GM23338 (cell line): ENCODE results near the gene BTBD18. TPM values are rescaled to one million over a fixed set of nuclear protein-coding genes. Genes with fewer than 3 reads are reported as not detected.
A peak's percentile ranks its signal among the peaks of the same experiment; 100 is the strongest.

Source experiments
- ATAC-seq: fragments of 200-7000 bp; cut with Tn5 transposase; 3 replicates; pipeline ENCODE4 v1.9.1; 2020
- DNase-seq: peaks from one replicate; pipeline ENCODE4 v3.0.0-alpha.2; 2015; ENCODE audit warnings: low spot score
- H2AFZ ChIP-seq: fragments of 200-600 bp; sonication (generic); 2 replicates; pipeline ENCODE4 v1.8.0; 2016; ENCODE audit warnings: antibody characterized with exemption, mild to moderate bottlenecking, moderate library complexity
- H3F3A ChIP-seq: fragments of 200-600 bp; sonication (generic); replicated peaks from 2 replicates; pipeline ENCODE4 v1.8.0; 2017; ENCODE audit warnings: antibody characterized with exemption, mixed run types, low read depth
- H3K27ac ChIP-seq: fragments of 200-600 bp; sonication (generic); 2 replicates; pipeline ENCODE4 v1.6.1; 2016; ENCODE audit warnings: low read depth
- H3K27me3 ChIP-seq: fragments of 200-600 bp; sonication (generic); 2 replicates; pipeline ENCODE4 v1.8.0; 2016; ENCODE audit warnings: mild to moderate bottlenecking, mixed run types, moderate library complexity; ENCODE audit not compliant: insufficient read depth
- H3K36me3 ChIP-seq: fragments of 200-600 bp; sonication (generic); 2 replicates; pipeline ENCODE4 v1.8.0; 2016; ENCODE audit warnings: mild to moderate bottlenecking; ENCODE audit not compliant: insufficient read depth
- H3K4me1 ChIP-seq: fragments of 200-600 bp; sonication (generic); 2 replicates; pipeline ENCODE4 v1.8.0; 2016; ENCODE audit warnings: mild to moderate bottlenecking, moderate library complexity; ENCODE audit not compliant: insufficient read depth
- H3K4me2 ChIP-seq: fragments of 200-600 bp; sonication (generic); 2 replicates; pipeline ENCODE4 v1.7.1; 2017; ENCODE audit warnings: mixed run types
- H3K4me3 ChIP-seq: fragments of 200-600 bp; sonication (generic); 2 replicates; pipeline ENCODE4 v1.6.1; 2016; ENCODE audit warnings: mixed run types
- H3K79me2 ChIP-seq: fragments of 200-600 bp; sonication (generic); replicated peaks from 2 replicates; pipeline ENCODE4 v1.8.0; 2017; ENCODE audit warnings: mild to moderate bottlenecking; ENCODE audit not compliant: insufficient read depth
- H3K9me2 ChIP-seq: fragments of 200-600 bp; sonication (generic); 2 replicates; pipeline ENCODE4 v1.8.0; 2017; ENCODE audit not compliant: insufficient read depth
- H4K20me1 ChIP-seq: fragments of 200-600 bp; sonication (generic); replicated peaks from 2 replicates; pipeline ENCODE4 v1.8.0; 2017; ENCODE audit warnings: mild to moderate bottlenecking; ENCODE audit not compliant: insufficient read depth
- H3K27ac Mint-ChIP-seq: 2 replicates; pipeline ENCODE4 v1.8.0; 2020; ENCODE audit warnings: inconsistent platforms, mild to moderate bottlenecking, moderate library complexity, mixed read lengths
- H3K27me3 Mint-ChIP-seq: 3 replicates; pipeline ENCODE4 v1.8.0; 2022; ENCODE audit warnings: low read depth, mild to moderate bottlenecking, moderate library complexity, mixed read lengths, inconsistent platforms; ENCODE audit not compliant: insufficient read depth, poor library complexity
- H3K36me3 Mint-ChIP-seq: 3 replicates; pipeline ENCODE4 v1.8.0; 2021; ENCODE audit warnings: low read depth, mild to moderate bottlenecking, inconsistent platforms, moderate library complexity, mixed read lengths
- H3K4me1 Mint-ChIP-seq: 3 replicates; pipeline ENCODE4 v1.8.0; 2020; ENCODE audit warnings: mild to moderate bottlenecking, inconsistent platforms, mixed read lengths
- H3K4me3 Mint-ChIP-seq: 3 replicates; pipeline ENCODE4 v1.8.0; 2021; ENCODE audit warnings: moderate library complexity, mild to moderate bottlenecking, inconsistent platforms, mixed read lengths
- H3K9me3 Mint-ChIP-seq: 3 replicates; pipeline ENCODE4 v1.8.0; 2020; ENCODE audit warnings: moderate library complexity, mild to moderate bottlenecking, inconsistent platforms, mixed read lengths
- CREB1 ChIP-seq: fragments of 250-450 bp; sonication (Bioruptor Pico); IDR thresholded peaks from 2 replicates; pipeline ENCODE4 v1.5.0; 2020; ENCODE audit warnings: low read depth, mild to moderate bottlenecking, moderate library complexity
- CTCF ChIP-seq, 2 experiments: fragments of 200-600 bp in 1 of 2; sonication (generic) in 1 of 2; conservative IDR thresholded peaks; 2 replicates each; pipeline versions ENCODE4 v1.5.1 to v1.6.1; 2016 to 2017; ENCODE audit warnings: antibody characterized with exemption in 2 of 2, low read depth in 2 of 2, mild to moderate bottlenecking in 2 of 2, moderate library complexity in 1 of 2
- ETS1 ChIP-seq: IDR thresholded peaks from 2 replicates; pipeline ENCODE4 v1.6.1; 2016; ENCODE audit warnings: antibody characterized with exemption
- EZH2phosphoT487 ChIP-seq: fragments of 200-600 bp; sonication (generic); IDR thresholded peaks from one replicate; pipeline ENCODE4 v1.8.1; 2018; ENCODE audit warnings: antibody characterized with exemption; ENCODE audit not compliant: unreplicated experiment
- POLR2AphosphoS5 ChIP-seq: IDR thresholded peaks from 2 replicates; pipeline ENCODE4 v1.6.1; 2016; ENCODE audit warnings: antibody characterized with exemption, low read depth
- ZNF114 ChIP-seq: fragments of 250-450 bp; sonication (Bioruptor Pico); IDR thresholded peaks from 2 replicates; pipeline ENCODE4 v1.5.0; 2020; ENCODE audit warnings: mild to moderate bottlenecking, moderate library complexity
- ZNF331 ChIP-seq: fragments of 250-450 bp; sonication (Bioruptor Pico); IDR thresholded peaks from 2 replicates; pipeline ENCODE4 v1.5.0; 2020; ENCODE audit warnings: low read depth, mild to moderate bottlenecking, moderate library complexity
- polyA plus RNA-seq: library from polyadenylated mRNA; unstranded; fragments of >200 nt; fragmentation: Nextera tagmentation; extraction: Ambion mirVana; gene quantifications from 2 replicates; pipeline ENCODE4 v1.2.1, GENCODE V29; 2016
- total RNA-seq: library from RNA; depleted of rRNA; stranded (reverse); fragments of >200 nt; shearing (Covaris generic); gene quantifications from 2 replicates; pipeline ENCODE4 v1.2.3, GENCODE V29; 2014
- TF ChIP-seq, protein P1 (sequence below): IDR thresholded peaks from one replicate; pipeline ENCODE4 v1.6.1; 2018; ENCODE audit warnings: antibody characterized with exemption; ENCODE audit not compliant: unreplicated experiment

The BTBD18 gene
- total and polyA plus RNA-seq, 2 experiments from 2014 or later: 0.29 TPM; not detected in 1

GRCh38 chr11:57800444-57801182, 49.0 kb upstream of the BTBD18 start:
- ATAC-seq: peak; percentile 97

GRCh38 chr11:57798905-57799559, 47.4 kb upstream of the BTBD18 start:
- peaks cover 8% of the 10 kb centered on the region for H3K4me1 Mint-ChIP-seq
- no peak overlapping the region for H3K4me3 Mint-ChIP-seq
- no peaks in the 10 kb centered on the region for H3K9me3 Mint-ChIP-seq
- Histone ChIP-seq H3K27ac (peak overlapping the region; percentile 67), H3K79me2 (peaks cover 62% of the 10 kb centered on the region), H3K4me2 (no peak overlapping the region), H3K9me2 (no peaks in the 10 kb centered on the region), H3K4me3 (no peak overlapping the region), H3K27me3 (no peaks in the 10 kb centered on the region), H3K4me1 (no peaks in the 10 kb centered on the region), H3K36me3 (peaks cover 42% of the 10 kb centered on the region), H2AFZ (no peak overlapping the region), H4K20me1 (0 out of 2 replicates have a peak, but pooled peaks cover 15% of the 10 kb centered on the region), H3F3A (peaks cover 8% of the 10 kb centered on the region; the same call in 1 of the 2 replicates)
- no peaks in the 10 kb centered on the region for H3K27me3 Mint-ChIP-seq
- ATAC-seq (no peak), DNase-seq (no peak)
- peaks cover 65% of the 10 kb centered on the region for H3K36me3 Mint-ChIP-seq
- H3K27ac Mint-ChIP-seq: peak overlapping the region; percentile 18
- TF ChIP-seq ZNF331 (CRISPR knock-in tag) (no peak), ZNF114 (CRISPR knock-in tag) (no peak), CTCF (conservative IDR thresholded peaks at IDR 0.05; ENCODE audit: low read depth in 2 of 2) (no peak), ETS1 (no peak), CREB1 (CRISPR knock-in tag) (no peak), POLR2AphosphoS5 (no peak), EZH2phosphoT487 (no peak)
- TF ChIP-seq, protein P1, sequence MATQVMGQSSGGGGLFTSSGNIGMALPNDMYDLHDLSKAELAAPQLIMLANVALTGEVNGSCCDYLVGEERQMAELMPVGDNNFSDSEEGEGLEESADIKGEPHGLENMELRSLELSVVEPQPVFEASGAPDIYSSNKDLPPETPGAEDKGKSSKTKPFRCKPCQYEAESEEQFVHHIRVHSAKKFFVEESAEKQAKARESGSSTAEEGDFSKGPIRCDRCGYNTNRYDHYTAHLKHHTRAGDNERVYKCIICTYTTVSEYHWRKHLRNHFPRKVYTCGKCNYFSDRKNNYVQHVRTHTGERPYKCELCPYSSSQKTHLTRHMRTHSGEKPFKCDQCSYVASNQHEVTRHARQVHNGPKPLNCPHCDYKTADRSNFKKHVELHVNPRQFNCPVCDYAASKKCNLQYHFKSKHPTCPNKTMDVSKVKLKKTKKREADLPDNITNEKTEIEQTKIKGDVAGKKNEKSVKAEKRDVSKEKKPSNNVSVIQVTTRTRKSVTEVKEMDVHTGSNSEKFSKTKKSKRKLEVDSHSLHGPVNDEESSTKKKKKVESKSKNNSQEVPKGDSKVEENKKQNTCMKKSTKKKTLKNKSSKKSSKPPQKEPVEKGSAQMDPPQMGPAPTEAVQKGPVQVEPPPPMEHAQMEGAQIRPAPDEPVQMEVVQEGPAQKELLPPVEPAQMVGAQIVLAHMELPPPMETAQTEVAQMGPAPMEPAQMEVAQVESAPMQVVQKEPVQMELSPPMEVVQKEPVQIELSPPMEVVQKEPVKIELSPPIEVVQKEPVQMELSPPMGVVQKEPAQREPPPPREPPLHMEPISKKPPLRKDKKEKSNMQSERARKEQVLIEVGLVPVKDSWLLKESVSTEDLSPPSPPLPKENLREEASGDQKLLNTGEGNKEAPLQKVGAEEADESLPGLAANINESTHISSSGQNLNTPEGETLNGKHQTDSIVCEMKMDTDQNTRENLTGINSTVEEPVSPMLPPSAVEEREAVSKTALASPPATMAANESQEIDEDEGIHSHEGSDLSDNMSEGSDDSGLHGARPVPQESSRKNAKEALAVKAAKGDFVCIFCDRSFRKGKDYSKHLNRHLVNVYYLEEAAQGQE: no peak

More at GRCh38 chr11:57800444-57801182, 49.0 kb upstream of the BTBD18 start:
- Histone ChIP-seq H2AFZ (no peak overlapping the region), H4K20me1 (0 out of 2 replicates have a peak, but pooled peaks cover 18% of the 10 kb centered on the region), H3K27ac (peak overlapping the region; percentile 56), H3K4me1 (no peaks in the 10 kb centered on the region), H3K4me3 (no peak overlapping the region), H3F3A (peaks cover 2% of the 10 kb centered on the region; the same call in 1 of the 2 replicates), H3K9me2 (no peaks in the 10 kb centered on the region), H3K27me3 (no peaks in the 10 kb centered on the region), H3K79me2 (peaks cover 46% of the 10 kb centered on the region), H3K36me3 (peaks cover 46% of the 10 kb centered on the region), H3K4me2 (no peak overlapping the region)
- H3K27me3 Mint-ChIP-seq: no peaks in the 10 kb centered on the region
- peak overlapping the region; percentile 93 for H3K27ac Mint-ChIP-seq
- peaks cover 71% of the 10 kb centered on the region for H3K36me3 Mint-ChIP-seq
- TF ChIP-seq EZH2phosphoT487 (no peak), CTCF (conservative IDR thresholded peaks at IDR 0.05; ENCODE audit: low read depth in 2 of 2) (peak; percentile 78 to 91)
- H3K4me1 Mint-ChIP-seq: peaks cover 8% of the 10 kb centered on the region
- DNase-seq: peak; percentile 93
- H3K9me3 Mint-ChIP-seq: no peaks in the 10 kb centered on the region
- H3K4me3 Mint-ChIP-seq: peak overlapping the region; percentile 28; the same call in 1 of the 3 replicates
